CMK (cell line): Measurements from ENCODE around the gene PIGM.

ENCODE experiments used
- DNase-seq: peaks from one replicate; pipeline ENCODE4 v3.0.0-alpha.2; 2010; ENCODE audit warnings: low read depth

PIGM gene

DNA sequence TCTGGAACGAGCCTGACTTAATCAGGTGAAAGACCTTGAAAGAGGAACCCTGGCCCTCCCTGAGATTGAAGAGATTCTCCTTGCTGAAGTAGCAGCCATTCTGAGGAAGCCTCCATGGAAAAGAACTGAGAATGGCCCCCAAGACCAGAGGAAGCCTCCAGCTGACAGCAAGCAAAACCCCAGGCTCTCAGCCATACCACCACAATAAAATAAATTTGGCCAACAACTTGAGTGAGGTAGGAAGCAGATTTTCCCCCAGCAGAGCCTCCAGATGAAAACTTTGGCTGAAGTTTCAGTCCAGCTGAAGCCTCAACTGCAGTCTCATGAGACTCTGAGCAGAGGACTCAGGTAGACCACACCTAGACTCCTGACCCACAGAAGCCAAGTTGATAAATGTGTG is 43.8 kb downstream of the PIGM start:
- no peak for DNase-seq

DNA sequence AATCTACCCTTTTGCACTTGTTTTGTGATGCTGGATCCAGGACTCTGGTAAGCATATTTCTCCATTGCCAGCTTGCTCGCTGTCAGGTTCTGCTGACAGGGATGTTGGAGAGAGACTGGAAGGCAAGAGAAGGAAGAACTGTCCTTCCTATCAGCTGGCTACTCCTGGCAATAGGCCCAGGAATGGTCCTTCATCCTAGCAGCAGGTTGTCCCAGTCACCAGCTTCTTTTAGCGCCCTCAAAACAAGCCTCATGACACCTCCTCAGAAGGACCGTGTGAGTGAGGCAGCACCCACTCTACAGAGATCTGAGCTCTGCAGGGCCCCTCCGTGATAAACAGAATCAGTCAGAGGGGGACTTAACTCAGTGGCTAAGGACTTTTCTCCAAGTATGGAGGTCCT is 44.6 kb downstream of the PIGM start:
- DNase-seq = no peak

DNA sequence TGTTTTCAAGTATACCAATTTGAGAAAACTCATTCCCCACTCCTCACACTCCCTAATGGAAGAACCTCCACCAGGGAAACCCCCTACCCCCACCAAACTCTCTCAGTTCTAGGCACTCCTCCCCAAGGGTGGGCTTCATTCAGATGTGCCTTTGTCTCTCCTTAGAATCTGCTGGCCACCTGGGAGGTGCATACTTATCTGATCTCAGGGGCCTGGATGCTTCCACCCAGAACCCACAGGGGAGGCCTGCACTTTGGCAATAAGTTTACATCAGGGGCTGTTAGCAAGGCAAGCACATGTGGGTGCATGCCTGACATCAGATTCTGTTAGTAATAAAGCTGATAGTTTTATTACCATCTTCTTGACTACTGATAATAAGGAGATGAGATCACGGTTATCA is 45.3 kb downstream of the PIGM start:
- no peak for DNase-seq

DNA sequence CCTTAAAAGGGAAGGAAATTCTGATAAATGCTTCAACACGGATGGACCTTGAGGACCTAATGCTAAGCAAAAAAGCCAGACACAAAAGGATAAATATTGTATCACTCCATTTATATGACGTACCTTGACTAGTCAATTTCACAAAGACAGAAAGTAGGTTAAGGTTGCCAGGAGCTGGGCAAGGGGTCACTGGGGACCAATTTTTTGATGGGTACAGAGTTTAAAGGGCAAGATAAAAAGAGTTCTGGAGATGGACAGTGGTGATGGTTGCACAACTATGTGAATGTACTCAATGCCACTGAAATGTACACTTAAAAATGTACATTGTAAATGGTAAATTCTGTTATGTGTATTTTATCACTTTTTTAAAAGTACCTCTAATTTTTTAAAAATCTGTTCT is 45.7 kb downstream of the PIGM start:
- DNase-seq = no peak

DNA sequence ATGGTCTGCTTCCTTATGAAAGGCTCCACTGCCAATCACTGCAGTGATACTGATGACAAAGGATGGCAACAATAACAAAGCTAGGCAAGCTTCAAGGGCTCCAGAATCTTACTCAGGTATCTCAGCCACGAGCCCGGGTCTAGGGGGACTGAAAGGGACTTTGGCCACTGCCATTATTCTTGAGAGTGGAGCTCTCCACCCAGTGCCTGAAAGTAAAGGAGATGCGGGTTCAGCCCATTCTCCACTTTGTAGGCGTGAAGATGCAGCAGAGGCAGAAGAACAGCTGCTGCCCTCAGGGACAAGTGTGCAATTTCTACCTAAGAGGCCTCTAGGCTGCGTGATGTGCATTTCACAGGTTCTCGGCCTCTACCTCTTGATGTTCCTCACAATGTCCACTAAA is 46.3 kb downstream of the PIGM start:
- no peak for DNase-seq

DNA sequence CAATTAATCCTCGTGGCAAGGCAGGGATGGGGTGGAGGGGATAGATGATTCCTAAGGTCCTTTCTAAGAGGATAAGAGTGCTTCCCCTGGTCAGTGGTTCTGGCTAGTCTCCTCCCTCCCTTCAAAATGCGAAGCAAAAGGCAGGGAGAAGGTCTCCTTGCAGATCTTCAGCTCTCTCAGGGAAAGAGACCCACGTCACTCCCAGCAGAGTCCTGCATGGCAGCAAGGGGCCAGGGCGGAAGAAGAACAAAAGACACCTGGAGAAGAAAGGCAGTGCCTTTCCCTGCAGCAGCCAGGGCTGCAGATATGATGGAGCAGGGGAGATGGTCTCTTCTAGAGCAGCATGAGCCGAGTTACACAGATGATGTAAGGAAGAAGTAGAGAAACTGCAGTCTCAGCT is 48.1 kb downstream of the PIGM start:
- no peak for DNase-seq

DNA sequence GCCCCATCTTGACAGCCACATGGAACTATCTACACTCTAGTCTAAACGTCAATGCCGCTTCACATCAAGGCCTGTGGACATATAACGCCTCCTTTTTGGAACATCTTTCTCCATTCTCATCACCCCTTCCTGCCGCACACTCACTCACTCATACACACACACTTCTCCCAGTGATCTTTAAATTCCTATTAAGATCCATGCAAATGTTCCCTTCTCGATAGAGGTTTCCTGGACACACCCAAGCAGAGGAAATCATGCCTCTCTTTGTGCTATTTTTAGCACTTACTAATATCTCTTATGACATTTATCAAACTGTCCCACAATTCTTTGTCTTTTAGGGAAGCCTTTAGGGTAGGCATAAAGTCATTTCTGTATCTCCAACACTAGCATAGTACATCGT is 49.5 kb downstream of the PIGM start:
- DNase-seq = no peak

DNA sequence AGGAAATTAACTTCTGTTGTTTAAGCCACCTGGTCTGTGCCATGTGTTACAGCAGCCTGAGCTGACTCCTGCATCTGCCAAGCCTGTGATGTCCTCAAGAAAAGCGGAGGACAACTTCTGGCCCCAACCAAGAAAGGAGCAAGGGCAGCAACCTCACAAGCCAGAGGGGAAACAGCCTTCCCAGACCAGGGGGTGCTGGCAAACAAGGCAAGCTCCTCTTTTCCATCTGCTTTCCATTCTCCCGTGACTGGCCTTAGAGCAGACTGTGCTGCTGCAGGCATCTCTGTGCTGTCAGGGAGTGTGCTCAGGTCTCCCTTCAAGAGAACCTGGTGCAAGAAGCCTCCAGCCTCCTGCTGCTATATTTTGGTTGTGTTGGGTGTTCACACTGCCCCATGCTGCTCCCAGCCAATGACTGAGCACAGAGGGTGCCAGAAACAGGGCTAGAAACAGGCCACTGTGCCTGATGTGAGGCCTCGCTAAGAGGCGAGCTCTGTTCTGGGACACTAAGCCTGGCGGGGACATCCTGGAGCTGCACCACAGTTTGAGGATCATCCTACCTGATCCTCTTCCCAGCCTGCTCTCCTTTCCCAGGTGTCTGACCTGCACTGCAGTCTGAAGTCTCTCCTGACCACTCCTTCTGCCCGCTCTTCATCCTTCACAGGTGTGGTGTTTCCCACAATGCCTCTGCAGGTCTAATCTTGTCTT is 50.3 kb downstream of the PIGM start:
- DNase-seq = no peak

DNA sequence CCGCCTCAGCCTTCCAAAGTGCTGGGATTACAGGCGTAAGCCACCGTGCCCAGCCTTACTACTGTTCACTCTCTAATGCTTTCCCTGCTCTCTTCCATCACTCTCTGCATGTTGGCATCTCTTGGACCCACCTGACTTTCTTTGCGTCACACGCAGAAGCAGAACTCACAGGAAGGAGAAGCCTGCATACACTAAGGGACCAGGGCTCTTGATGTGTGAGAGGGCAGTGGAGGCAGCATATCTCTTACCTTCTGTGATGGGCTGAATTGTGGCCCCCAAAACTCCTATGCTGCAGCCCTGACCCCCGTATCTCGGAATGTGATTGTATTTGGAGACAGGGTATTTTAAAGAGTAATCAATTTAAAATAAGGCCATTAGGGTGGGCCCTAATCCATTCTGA is 51.0 kb downstream of the PIGM start:
- no peak for DNase-seq

DNA sequence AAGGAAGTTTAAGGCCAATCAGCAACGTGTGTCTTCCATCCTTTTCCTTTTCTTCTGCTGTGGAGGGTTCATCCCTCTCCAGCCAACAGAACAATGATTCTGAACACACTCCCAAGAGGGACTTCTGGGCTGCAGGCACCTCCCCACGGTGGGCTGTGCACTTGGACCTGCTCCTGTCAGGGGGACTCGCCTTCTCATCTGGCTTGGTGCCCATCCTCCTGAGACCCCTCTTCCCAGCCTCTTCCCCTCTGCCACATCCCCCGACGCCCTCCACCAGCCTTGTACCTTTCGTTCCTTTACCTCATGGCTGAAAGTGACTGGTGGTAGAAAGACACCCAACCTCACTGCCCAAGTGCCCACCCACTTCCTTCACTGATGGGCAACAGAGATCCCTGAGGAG is 51.7 kb downstream of the PIGM start:
- DNase-seq = no peak

DNA sequence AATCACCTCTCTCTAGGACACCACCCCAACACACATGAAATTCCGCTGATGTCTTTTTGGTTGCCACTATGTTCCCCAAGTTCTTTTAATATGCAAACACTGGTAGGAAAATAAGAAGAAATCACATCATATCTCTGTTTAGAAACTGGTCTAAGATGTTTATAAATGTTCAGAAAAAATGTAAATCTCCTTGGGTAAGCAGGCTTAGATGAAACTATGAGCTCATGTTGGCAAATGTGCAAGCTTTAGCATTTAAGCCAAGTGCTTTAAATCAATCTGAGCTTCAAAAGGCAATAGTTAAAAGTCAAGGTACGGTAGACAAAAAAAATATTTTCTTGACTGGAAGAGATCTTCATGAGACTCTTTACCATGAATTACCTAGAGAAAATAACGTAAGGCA is 52.5 kb downstream of the PIGM start:
- no peak for DNase-seq

DNA sequence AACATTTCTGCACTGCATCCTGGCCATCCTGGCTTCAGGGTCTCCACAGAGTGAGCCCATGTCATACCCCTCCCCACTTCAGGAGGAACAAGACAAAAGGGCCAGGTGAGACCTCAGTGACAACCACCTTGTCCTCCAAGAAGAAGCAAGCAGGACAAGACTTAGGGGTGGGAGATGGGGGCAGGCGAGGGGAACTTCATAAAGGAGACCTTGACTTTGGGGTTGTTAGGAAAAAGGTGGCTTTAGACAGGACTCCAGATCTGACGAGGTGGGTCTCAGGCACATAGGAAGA is 53.7 kb downstream of the PIGM start:
- DNase-seq = no peak

DNA sequence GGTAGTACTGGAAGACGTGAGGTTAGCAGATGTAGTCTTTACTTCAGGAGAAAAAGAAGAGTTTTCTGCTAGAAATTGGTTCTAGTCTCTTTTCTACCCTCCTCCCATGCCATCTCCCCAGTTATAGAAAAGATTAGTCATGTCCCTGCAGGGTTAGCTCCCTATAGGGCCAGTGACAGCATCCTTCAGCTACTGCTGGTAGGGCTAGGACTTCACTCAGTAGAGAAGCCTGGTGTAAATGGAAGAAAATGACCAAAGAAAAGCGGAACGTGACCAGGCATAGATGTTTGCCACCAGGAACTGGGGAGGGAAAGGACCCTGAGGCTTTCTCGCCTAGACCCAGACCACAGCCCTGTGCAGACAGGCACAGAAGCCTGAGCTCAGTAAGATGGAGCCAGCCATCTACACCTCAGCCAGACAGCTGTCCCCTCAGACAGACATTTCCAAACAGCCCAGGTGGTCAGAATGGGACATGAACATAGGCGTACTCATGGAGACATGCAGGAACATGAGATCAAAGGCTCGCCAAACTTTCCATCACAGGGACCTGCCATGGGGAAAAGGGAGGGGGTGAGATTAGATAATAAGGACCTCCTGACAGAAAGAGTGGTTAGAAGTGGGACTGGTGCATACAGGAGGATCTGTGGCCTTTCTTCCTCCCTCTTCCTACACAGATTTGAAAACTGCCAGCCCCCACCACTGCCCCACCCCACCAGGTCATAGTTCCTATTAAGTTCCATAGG is 54.3 kb downstream of the PIGM start:
- DNase-seq = no peak
